Endothelial cell of umbilical vein (primary cell): ENCODE results near the gene ANKRD62. TPM values are rescaled to one million over a fixed set of nuclear protein-coding genes. Genes with fewer than 3 reads are reported as not detected.
"Not testable (repeated sequence)": the region's sequence is repeated elsewhere in the genome, so short reads cannot be mapped to it uniquely, and the experiment has no call there.

ENCODE experiments used
- BruUV-seq: library from RNA; stranded (reverse); fragments of 400-500 nt; replicated peaks from 2 replicates; lab custom pipeline; 2021; lab: Mats Ljungman, UMichigan
- CTCF ChIA-PET: fragments of 300-600, 350-600 bp; sonication (Branson Sonifier 250); formaldehyde crosslinking; loops from one replicate; lab custom pipeline; 2021; ENCODE audit warnings: antibody characterized with exemption, inconsistent platforms; lab: Charles Lee
- POLR2A ChIA-PET: fragments of 300-600, 350-600 bp; sonication (Branson Sonifier 250); formaldehyde crosslinking; loops from one replicate; lab custom pipeline; 2021; ENCODE audit warnings: antibody characterized with exemption, inconsistent platforms; lab: Charles Lee
- DNase-seq: peaks from one replicate; pipeline ENCODE4 v3.0.0-alpha.2; 2011; ENCODE audit warnings: low read depth, low spot score
- FAIRE-seq: peaks from 2 replicates; lab custom pipeline; 2011; peaks lifted over from hg19 to GRCh38; lab: Jason Lieb, UNC
- H2AFZ ChIP-seq: 2 replicates; pipeline ENCODE4 v1.6.0; 2012; ENCODE audit warnings: low read depth, low read length, control low read depth, inconsistent platforms
- H3K27ac ChIP-seq: 2 replicates; pipeline ENCODE4 v1.5.1; 2011; ENCODE audit warnings: low read depth, mild to moderate bottlenecking, control low read depth, low read length, moderate library complexity; ENCODE audit not compliant: insufficient read depth
- H3K27me3 ChIP-seq, 2 experiments: 2 replicates each; pipeline versions ENCODE4 v1.6.0 to v1.6.1; 2011; ENCODE audit warnings: low read length in 2 of 2, mixed read lengths in 1 of 2; ENCODE audit not compliant: control insufficient read depth in 2 of 2, insufficient read depth in 2 of 2
- H3K36me3 ChIP-seq, 2 experiments: 2 replicates in 1 of 2; 3 replicates in 1 of 2; pipeline ENCODE4 v1.5.1; 2011; ENCODE audit warnings: low read length in 2 of 2, mild to moderate bottlenecking in 1 of 2, moderate library complexity in 1 of 2; ENCODE audit not compliant: control insufficient read depth in 2 of 2, insufficient read depth in 2 of 2; ENCODE audit errors: extremely low read depth in 1 of 2
- H3K4me1 ChIP-seq: 3 replicates; pipeline ENCODE4 v1.5.1; 2011; ENCODE audit warnings: mild to moderate bottlenecking, low read length; ENCODE audit not compliant: control insufficient read depth, insufficient read depth; ENCODE audit errors: extremely low read depth
- H3K4me2 ChIP-seq: 2 replicates; pipeline ENCODE4 v1.6.1; 2011; ENCODE audit warnings: low read length, control low read depth, mixed read lengths; ENCODE audit not compliant: insufficient read depth
- H3K4me3 ChIP-seq, 3 experiments: fragments of 200-600 bp in 1 of 3; sonication (generic), shearing (Covaris generic) in 1 of 3; replicated peaks in 1 of 3; 2 replicates each; pipeline ENCODE4 v1.5.1; 2011 to 2016; ENCODE audit warnings: control low read depth in 3 of 3, low read length in 3 of 3, mild to moderate bottlenecking in 2 of 3, inconsistent platforms in 1 of 3, low read depth in 1 of 3, moderate library complexity in 1 of 3; ENCODE audit not compliant: insufficient read depth in 1 of 3
- H3K79me2 ChIP-seq: 2 replicates; pipeline ENCODE4 v1.6.0; 2012; ENCODE audit warnings: low read length, inconsistent platforms; ENCODE audit not compliant: control insufficient read depth, insufficient read depth
- H3K9ac ChIP-seq: replicated peaks from 2 replicates; pipeline ENCODE3; 2011; ENCODE audit warnings: low read length, control low read depth; ENCODE audit not compliant: insufficient read depth; ENCODE audit errors: extremely low read depth
- H3K9me1 ChIP-seq: replicated peaks from 3 replicates; pipeline ENCODE4 v1.6.0; 2011; ENCODE audit warnings: mild to moderate bottlenecking, low read length; ENCODE audit not compliant: control insufficient read depth, insufficient read depth; ENCODE audit errors: extremely low read depth
- H3K9me3 ChIP-seq: replicated peaks from 2 replicates; pipeline ENCODE4 v1.5.1; 2012; ENCODE audit warnings: low read length, inconsistent platforms; ENCODE audit not compliant: control insufficient read depth, insufficient read depth
- H4K20me1 ChIP-seq: replicated peaks from 2 replicates; pipeline ENCODE3; 2011; ENCODE audit warnings: mild to moderate bottlenecking, low read length; ENCODE audit not compliant: control insufficient read depth, insufficient read depth; ENCODE audit errors: extremely low read depth
- dilution Hi-C: fragments of 300-500 bp; cut with MboI; formaldehyde crosslinking; loops from one replicate; pipeline ENCODE4 v1.15.0; 2019; ENCODE audit warnings: low sequenced_read_pairs; ENCODE audit not compliant: extremely low pct_ligation_motif_present
- intact Hi-C: fragments of 100-400 bp; cut with micrococcal nuclease; formaldehyde crosslinking; loops from one replicate; pipeline ENCODE4 v1.10.0; 2022
- polyA plus RNA-seq, 4 experiments: library from polyadenylated mRNA; depleted of rRNA in 3 of 4; stranded (reverse) in 3 of 4; unstranded in 1 of 4; fragments of >200 nt; gene quantifications; 2 replicates each; pipeline versions ENCODE4 v1.2.1 to v1.2.3, GENCODE V29; 2011 to 2012; ENCODE audit warnings: missing spikeins in 1 of 4
- total RNA-seq: library from RNA; stranded (reverse); gene quantifications from 2 replicates; pipeline ENCODE4 v1.2.3, GENCODE V29; 2021
- TF ChIP-seq, protein P1 (sequence below): IDR thresholded peaks from 2 replicates; pipeline ENCODE4 v1.6.1; 2011; ENCODE audit not compliant: insufficient read depth, insufficient read length

ANKRD62 gene
- total and polyA plus RNA-seq, 2 donors (not counting 3 experiments of a cell fraction or from before 2014, with no cell fraction given), result not detected

- H2AFZ ChIP-seq, result peak overlapping the region; percentile 9
- POLR2A ChIA-PET, result no interaction called here
- H3K79me2 ChIP-seq, result no peaks in the 10 kb centered on the region
- TF ChIP-seq, protein P1, sequence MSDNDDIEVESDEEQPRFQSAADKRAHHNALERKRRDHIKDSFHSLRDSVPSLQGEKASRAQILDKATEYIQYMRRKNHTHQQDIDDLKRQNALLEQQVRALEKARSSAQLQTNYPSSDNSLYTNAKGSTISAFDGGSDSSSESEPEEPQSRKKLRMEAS, result no peak
- DNase-seq (no peak), FAIRE-seq (no peak)
- no peaks in the 10 kb centered on the region for H4K20me1 ChIP-seq
- H3K9me1 ChIP-seq, result no peaks in the 10 kb centered on the region
- peak overlapping the region in 1 of 3 experiments; percentile 9 for H3K4me3 ChIP-seq
- BruUV-seq, result no TSS peak
- H3K36me3 ChIP-seq, result no peaks in the 10 kb centered on the region
- peaks cover 11% of the 10 kb centered on the region for H3K4me1 ChIP-seq
- CTCF ChIA-PET, result no interaction called here
- H3K9me3 ChIP-seq, result no peaks in the 10 kb centered on the region
- H3K4me2 ChIP-seq, result no peak overlapping the region
- peak overlapping the region; percentile 61 for H3K9ac ChIP-seq
- H3K27me3 ChIP-seq, result no peaks in the 10 kb centered on the region
- dilution Hi-C loops, result no loop called here
- H3K27ac ChIP-seq, result no peak overlapping the region
- intact Hi-C loops, result no loop called here
These were observed 17.1 kb upstream of the ANKRD62 start for GRCh38 chr18:12076424-12077140.

DNA sequence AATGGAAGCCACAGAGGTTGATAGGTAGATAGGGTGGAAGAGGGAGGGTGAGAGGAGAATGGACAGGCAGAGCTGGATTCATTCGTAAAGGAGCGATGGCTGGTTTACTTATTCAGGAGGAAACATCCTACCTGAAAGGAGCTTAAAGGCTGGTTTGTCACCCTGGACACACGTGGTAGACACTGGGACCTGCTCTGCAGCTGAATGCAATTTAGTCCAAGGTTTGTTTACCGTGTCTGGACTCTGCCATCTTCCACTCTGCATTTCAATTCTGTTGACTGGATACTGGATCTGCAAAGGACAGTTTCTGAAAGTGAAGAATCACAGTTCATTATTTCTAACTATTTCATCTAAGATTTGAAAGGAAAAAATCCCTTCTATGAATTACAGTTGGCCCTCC lies 15.6 kb upstream of the ANKRD62 start:
- H3K9me3 ChIP-seq, BruUV-seq, POLR2A ChIA-PET, CTCF ChIA-PET, FAIRE-seq, H3K9ac ChIP-seq, H3K36me3 ChIP-seq, H2AFZ ChIP-seq, H4K20me1 ChIP-seq, dilution Hi-C loops, H3K9me1 ChIP-seq, H3K27ac ChIP-seq, H3K27me3 ChIP-seq, H3K79me2 ChIP-seq, H3K4me3 ChIP-seq, DNase-seq, intact Hi-C loops, H3K4me2 ChIP-seq: not testable (repeated sequence)
- peaks cover 11% of the 10 kb centered on the region for H3K4me1 ChIP-seq
